Measurements from ENCODE around the gene SOX6.
"Not testable (repeated sequence)": the region's sequence is repeated elsewhere in the genome, so short reads cannot be mapped to it uniquely, and the experiment has no call there.

Gene SOX6

DNA sequence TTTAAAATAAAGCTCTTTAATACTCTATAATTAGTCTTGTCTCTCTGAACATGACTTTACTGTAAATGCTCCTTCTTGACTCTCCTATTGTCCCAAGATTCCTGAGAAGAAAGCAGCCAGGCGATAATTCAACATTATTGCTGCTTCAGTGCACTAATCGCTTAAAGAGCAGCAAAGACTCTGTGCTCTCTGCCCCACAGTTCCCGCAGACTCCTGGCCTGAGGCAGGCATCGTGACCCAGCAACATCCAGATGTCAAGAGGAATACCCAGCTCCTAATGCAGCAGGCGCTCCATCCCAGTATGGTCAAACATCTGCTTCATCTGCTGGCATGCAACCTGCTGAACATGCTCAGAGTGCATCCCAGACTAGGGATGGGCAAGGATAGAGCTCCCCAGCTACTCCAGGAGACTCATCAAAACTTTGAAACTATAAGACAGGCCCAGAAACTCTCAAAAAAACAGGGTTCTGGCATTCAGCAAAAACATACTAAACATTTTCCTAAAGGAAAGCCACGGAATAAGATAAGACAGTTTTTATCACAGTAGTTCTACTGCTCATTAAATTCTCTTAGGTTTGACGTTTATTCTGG lies 270.0 kb downstream of the SOX6 start:
- DNase-seq = no peak

DNA sequence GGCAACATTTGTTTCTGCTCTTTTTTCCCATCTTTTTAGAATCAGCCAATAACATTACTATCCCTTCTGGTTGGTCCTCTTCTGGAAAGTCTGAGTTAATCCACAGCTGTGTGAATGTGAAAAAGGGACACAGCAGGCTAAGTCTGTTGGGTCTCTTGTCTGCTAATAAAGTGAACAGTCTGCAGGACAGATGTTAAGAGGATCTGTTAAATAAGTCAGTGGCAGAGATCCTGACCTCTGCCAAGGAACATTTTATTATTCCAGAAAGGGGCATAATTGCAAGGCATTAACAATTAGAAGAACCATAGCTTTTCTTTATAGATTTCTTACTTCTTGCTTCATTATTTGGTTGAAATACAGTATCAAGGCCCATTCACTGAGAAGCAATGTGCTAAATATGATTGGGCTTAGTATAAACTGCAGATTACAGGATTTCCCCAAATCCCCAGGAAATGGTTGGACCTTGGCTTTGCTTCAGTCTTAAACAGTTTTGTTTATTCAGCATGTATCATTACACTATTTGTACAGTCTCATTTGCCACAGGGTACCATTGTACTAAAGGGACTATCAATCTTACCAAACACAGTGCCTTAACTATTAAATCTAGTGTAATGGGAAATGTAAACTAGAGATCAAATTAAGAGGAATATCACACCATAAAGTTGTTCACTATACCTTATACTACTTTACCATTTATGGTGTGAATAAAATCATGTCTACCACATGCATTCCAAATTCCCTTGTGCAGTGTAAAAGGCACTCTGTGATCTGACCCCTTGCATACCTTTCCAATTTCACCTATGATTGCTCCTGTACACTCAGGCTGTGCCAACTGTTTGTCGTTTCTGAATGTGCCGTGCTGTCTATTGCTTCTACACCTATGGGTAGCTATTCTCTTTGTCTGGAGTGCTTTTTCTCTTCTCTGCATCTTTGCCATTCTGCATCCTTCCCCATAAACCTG lies 274.0 kb downstream of the SOX6 start:
- no peak for DNase-seq

GRCh38 chr11:16081382-16082094 lies 274.8 kb downstream of the SOX6 start:
- DNase-seq = no peak

DNA sequence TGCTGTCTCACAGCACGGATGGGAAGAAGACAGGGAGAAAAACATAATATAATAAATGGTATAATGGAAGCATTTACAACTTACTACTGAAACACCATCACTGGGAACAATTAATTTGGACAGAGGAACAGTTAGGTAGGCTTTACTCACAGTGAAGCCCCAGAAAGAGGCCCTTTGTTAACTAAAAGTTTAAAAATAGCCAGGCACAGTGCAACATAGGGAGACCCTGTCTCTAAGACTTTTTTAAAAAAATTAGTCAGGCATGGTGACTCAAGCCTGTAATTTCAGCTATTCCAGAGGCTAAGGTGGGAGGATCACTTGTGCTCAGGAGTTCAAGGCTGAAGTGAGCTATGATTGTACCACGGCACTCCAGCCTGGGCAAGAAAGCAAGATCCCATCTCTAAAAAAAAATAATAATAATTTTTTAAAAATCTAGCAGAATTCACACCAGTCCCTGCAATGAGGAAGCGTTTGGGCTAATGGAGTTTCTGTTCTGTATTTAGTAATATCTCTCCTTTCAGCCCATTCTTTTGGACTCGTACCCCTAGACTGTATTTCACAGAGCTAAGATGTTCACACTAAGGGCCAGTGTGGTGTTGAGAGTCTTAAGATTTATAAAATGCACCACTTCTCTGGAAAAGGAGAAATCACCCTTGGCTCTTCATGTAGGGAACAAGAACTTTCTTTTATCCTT lies 275.5 kb downstream of the SOX6 start:
- no peak for DNase-seq

DNA sequence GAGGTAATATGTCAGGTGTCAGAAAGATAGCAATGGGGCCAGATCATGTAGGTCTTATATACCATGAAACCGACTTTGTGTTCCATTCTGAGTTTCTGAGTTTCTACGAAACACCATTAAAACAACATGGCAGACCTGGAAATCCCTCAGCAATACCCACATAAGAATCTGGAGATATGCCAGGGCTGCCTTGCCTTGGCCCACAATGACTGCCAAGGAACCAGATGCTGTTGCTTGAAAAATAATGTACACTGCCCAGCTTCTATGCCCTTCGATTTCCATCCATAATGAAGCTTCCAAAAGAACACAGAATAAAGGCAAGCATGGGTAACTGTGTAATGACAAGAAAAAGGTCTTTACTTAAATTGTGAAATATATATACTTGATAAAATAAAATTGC lies 277.4 kb downstream of the SOX6 start:
- DNase-seq = no peak

- no peak for DNase-seq
These were observed 285.8 kb downstream of the SOX6 start for GRCh38 chr11:16070573-16070972.

DNA sequence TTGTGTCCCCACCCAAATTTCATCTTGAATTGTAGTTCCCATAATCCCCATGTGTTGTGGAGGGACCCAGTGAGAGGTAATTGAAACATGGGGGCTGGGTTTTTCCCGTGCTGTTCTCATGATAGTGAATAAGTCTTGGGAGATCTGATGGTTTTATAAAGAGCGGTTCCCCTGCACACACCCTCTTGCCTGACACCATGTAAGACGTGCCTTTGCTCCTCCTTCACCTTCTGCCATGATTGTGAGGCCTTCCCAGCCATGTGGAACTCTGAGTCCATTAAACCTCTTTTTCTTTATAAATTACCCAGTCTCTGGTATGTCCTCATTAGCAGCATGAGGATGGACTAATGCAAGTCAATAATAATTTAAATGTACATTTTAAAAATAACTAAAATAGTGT lies 289.1 kb downstream of the SOX6 start:
- DNase-seq = not testable (repeated sequence)

- no peak for DNase-seq
These were observed 297.0 kb downstream of the SOX6 start for GRCh38 chr11:16059332-16059731.

GRCh38 chr11:16058671-16059070 lies 297.7 kb downstream of the SOX6 start:
- DNase-seq = no peak

DNA sequence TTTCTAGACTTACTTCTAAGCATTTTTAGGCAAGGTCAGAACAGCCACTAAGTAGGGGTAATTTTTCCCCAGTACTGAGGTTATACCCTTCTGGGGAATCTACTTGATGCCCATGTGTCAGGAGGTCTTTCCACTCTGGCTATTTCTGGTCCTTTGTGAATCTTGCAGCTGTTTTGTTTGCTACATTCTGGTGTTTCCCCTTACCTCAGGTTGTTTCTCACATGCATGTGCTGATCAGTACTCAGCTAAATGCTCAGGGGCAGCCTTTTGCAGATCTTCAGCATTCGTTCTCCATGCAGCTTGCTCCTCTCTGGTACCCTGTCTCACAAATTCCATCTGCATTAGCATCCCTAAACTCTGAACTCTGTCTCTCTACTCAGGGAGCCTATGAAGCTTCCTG lies 303.6 kb downstream of the SOX6 start:
- DNase-seq = no peak

DNA sequence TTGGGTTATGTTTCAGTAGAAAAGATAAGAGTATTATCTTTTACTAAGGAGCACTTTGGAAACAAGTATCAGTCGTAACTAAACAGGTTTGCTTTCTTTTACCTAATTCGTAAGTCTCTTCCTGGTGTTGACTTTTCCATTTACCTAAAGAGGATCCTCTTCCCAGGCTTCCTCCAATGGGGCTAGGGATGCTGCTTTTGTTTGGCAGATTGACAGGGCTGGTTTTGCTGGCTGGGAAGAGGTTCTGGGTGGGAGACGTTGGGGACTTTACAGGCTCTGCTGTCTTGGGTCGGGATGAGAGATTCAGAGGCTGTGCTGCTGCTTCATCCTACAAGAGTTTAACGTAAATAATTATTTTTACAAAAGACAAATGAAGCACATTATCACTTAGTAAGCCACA lies 306.7 kb downstream of the SOX6 start:
- no peak for DNase-seq

GRCh38 chr11:16047073-16047472 lies 309.3 kb downstream of the SOX6 start:
- no peak for DNase-seq

DNA sequence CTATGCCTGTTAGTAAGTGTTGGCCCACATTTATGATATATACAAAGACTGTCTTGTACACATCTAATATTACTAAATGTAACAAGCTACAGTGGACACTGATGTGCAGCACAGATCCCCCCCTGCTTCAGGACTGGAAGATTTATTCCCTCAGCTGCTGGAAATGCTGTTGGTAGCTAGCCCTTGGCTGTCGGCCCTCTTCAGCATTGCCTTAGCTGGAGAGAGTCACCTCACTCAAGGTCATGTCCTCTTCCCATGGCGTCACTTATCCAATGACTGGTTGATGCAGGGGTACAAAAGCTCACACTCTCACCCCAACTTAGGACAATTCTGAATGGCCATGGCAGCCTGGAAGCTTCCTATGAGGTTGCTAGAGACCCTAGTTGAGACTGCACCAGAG lies 312.7 kb downstream of the SOX6 start:
- no peak for DNase-seq

- DNase-seq = no peak
These were observed 315.1 kb downstream of the SOX6 start for GRCh38 chr11:16041207-16041606.

GRCh38 chr11:16040151-16040550 lies 316.2 kb downstream of the SOX6 start:
- DNase-seq = no peak

DNA sequence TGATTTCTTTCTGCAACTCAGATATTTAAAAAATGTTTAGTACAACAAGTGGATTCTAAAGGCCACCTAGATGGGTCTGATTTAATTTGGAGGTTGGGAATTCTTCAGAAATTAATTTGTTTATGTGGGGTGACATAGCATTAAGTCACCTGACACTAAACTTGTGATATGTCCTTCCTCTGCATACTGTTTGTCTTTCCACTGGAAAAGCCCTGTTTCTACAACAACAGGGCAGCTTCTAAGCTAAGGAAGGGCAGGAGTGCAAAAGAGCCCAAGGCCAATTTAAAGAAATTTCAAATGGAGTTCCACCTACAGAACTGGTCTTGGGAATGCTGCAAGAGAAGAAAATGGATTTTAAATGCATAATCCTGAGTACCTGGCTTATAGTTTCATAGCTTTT lies 319.2 kb downstream of the SOX6 start:
- DNase-seq = no peak

DNA sequence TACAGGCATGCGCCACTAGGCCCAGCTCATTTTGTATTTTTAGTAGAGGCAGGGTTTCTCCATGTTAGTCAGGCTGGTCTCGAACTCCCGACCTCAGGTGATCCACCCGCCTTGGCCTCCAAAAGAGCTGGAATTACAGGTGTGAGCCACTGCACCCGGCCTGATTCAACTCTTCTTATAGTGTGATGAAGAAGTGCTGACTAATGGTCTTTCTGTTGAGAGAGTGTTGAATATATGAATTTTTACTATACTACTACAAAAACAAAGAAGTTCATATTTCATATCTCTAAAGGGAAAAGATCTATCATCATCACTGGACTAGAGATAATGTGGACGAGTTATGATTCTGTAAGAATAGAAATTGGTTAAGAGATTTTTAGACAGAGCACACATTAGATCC lies 320.1 kb downstream of the SOX6 start:
- no peak for DNase-seq

- no peak for DNase-seq
These were observed 322.3 kb downstream of the SOX6 start for GRCh38 chr11:16034074-16034473.

- no peak for DNase-seq
These were observed 323.4 kb downstream of the SOX6 start for GRCh38 chr11:16032974-16033373.

DNA sequence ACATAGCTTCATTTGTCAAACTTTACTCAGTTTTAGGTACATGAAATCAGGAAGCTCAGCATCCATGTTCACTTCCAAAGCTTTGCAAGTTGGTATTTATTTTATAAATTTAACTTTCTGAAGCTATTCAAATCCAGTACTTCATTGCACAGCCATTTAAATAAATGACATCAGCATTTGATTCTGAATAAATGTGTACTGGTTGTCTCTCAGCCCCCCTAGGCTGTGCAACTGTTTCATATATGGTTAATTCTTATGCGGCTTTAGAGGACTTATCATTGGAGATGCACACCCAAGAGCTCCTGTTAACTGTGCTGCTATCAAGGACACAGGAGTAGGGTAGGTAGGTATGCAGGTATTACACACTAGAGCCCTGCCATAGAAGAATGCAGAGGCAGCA lies 325.1 kb downstream of the SOX6 start:
- no peak for DNase-seq

DNA sequence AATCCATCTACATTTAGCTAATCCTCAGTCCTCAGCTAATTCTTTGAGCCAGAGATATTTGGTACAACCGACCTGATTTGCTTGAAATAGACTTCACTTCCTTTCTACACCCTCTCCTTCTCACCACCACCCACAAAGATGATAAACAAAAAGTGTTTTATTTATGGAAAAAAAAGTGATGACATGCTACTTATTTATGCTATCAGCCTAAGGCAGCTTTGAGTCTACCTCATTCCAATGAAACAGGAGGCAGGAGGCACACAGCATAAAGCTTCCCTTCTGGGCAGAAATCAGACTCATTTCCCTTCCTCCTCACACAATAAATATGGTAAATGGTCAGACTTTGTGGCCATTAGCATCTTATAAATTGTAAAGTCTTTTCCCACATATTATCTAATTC lies 325.7 kb downstream of the SOX6 start:
- no peak for DNase-seq

DNA sequence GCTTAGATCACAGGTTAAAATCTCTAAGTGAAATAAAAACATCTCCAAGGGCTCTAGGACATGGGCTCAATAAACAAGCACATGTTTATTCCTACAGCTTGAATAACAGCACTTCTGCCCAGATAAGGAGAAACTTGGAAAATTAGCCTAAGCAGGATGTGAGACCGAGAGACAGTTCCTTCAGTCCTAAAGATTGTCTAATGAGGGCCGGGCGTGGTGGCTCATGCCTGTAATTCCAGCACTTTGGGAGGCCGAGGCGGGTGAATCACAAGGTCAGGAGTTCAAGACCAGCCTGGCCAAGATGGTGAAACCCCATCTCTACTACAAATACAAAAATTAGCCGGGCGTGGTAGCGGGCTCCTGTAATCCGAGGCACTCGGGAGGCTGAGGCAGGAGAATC lies 327.2 kb downstream of the SOX6 start:
- not testable (repeated sequence) for DNase-seq

DNA sequence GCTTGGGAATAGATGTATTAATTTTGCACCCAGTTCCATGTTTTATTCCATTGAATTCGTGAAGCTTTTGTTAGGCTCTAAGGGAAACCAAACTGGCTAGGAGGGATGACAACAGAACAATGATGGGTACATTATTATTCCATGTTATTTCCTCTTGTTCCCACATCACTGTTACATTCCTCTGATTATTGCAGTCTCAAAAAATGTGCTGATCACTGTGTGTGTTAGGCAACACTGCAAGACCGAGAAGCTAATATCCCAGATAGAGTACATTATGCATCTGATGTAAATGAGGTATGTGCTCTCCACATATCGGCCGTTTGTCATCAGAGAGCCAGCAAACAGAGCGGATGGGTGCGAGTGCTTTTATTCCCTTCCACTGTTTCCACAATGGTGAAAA lies 327.9 kb downstream of the SOX6 start:
- no peak for DNase-seq
